NOMO-1 treated with dmso at 0.1 percent for 144 hours (cell line): ENCODE data around the gene ATL2.
"Not testable (repeated sequence)": the region's sequence is repeated elsewhere in the genome, so short reads cannot be mapped to it uniquely, and the experiment has no call there.

Source experiments
- DNase-seq: peaks from one replicate; lab custom pipeline; 2025; ENCODE audit not compliant: unreplicated experiment; lab: John Stamatoyannopoulos, UW

The ATL2 gene

DNA sequence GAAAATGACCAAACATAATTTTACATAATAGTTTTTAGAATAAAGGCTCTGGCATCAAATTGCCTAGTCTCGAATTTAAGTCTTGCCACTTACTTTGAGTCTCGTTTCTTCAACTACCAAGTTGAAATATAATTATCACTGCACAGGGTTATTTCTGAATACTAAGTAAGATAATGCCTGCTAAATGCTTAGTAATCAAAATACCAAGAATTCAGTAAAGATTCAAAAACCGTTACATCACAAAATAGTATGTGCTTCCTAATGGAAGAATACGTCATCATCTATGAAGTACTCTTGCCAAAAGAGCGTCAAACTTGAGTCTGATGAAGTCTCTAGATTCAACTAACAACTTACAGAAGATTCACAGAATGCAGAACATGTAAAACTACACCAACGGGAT lies 40.5 kb downstream of the ATL2 start:
- DNase-seq: no peak

DNA sequence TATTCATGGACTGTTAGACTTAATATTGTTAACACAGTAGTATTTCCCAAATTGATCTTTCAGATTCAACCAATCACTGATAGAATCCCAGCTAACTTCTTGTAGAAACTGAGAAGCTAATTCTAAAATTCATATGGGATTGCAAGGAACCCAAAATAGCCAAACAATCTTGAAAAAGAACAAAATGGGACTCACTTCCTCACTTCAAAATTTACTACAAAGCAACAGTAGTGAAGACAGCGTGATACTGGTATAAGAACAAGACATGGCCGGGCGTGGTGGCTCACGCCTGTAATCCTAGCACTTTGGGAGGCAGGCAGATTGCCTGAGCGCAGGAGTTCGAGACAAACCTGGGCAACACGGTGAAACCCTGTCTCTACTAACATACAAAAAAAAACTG lies 46.3 kb downstream of the ATL2 start:
- no peak for DNase-seq

- no peak for DNase-seq
These were observed 49.5 kb downstream of the ATL2 start for GRCh38 chr2:38327580-38327979.

GRCh38 chr2:38323623-38324022 lies 53.5 kb downstream of the ATL2 start:
- no peak for DNase-seq

DNA sequence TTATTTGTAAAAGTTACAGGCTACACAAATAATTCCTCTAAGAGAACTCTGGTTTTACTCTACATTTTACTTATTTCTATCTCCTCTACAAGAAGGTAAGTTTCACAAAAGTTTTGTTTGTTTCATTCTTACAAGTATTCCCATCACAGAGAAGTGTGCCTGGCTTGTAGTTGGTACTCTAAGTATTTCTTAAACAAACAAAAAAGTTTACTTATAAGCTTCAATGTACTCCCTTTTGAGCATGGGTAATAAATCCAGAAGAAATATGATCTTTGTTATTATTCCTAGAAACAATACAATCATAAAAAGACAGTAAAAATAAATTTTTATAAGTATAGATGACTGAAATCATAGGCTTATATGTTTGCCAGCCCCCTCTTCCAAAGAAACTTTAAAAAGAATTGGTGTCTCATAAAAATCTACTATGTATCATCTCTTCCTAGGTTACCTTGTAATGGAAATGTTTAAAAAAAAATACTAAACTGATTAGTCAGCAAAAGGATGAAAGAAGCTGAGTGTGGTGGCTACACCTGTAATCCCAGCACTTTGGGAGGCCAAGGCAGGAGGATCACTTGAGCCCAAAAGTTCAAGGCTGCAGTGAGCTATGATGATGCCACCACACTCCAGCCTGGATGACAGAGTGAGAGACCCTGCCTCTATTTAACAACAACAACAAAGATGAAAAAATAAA lies 54.7 kb downstream of the ATL2 start:
- DNase-seq: no peak

GRCh38 chr2:38319240-38319639 lies 57.8 kb downstream of the ATL2 start:
- not testable (repeated sequence) for DNase-seq

GRCh38 chr2:38317725-38318124 lies 59.3 kb downstream of the ATL2 start:
- DNase-seq: no peak

DNA sequence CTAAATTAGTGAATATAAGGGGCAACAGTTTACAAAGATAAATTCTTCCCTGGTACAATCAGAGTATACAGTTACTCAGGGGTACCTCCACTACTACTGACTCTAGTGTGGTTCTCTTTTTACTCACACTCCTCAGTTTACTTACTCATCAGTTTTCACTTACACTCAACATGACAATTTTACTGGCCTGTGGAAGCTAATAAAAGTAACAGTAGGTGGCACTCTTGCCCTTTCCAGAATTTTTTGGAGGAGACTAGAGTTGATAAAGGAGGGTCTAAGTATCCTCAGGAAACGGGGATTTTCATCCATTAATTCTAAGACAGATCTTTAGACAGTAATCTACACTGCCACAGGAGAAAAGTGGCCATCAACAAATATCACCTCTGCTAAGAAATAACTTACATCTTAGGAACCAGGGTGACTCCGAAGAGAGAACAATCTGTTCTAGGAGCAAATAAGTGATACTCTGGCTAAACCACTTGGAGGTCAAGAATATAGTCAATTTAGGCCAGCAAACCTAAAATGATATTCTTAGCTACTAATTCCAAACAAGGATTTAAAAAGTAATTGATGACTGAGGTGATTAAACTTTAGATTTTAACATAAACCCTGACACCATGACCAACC lies 61.3 kb downstream of the ATL2 start:
- no peak for DNase-seq

GRCh38 chr2:38308821-38309220 lies 68.3 kb downstream of the ATL2 start:
- DNase-seq: no peak

DNA sequence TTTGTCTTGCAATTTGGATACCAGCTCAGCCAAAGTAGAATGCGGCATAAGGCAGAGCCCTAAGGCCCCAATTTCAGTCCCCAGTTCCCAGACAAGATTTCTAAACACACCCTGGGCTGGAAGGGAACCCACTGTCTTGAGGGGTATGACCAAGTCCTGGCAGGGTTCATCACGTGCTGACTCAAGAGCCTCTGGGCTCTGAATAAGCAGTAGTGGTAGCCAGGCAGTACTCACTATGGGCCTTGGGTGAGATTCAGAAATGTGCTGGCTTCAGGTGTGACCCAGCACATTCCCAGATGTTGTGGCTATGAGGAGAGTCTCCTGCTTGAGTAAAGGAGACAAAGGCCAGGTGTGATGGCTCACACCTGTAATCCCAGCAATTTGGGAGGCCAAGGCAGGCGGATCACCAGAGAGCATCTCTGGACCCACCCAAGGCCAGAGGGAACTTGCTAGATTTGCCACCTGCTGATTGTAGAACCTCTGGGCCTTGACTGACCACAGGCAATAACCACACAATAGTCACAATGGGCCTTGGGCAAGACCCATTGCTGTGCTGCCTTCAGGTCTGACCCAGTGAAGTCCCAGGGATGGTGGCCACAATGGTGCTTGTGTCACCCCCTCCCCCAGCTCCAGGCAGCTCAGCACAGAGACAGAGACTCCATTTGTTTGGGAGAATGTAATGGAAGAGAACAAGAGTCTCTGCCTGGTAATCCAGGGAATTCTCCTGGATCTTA lies 74.9 kb downstream of the ATL2 start:
- no peak for DNase-seq

DNA sequence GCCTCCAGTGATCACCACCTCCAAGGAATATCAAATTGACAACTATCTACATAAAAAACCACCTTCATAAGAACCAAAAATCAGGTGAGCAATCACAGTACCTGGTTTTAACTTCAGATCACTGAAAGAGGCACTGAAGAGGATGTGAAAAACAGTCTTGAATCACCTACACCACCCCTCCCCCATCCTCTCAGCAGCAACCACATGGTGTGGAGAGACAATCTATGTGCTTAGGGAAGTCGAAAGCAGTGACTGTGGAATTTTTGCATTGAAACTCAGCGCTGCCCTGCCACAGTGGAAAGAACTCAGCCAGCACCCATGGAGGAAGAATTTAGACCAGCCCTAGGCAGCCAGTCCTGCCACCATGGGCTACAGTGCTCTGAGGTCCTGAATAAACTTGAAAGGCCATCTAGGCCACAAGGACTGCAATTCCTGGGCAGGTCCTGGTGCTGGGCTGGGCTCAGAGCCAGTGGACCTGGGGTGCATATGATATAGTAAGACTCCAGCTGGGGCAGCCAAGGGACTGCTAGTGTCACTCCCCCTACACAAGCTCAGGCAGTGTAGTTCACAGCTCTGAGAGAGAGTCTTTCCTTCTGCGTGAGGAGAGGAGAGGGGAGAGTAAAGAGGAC lies 75.6 kb downstream of the ATL2 start:
- DNase-seq: no peak

- no peak for DNase-seq
These were observed 78.5 kb downstream of the ATL2 start for GRCh38 chr2:38298539-38298938.

DNA sequence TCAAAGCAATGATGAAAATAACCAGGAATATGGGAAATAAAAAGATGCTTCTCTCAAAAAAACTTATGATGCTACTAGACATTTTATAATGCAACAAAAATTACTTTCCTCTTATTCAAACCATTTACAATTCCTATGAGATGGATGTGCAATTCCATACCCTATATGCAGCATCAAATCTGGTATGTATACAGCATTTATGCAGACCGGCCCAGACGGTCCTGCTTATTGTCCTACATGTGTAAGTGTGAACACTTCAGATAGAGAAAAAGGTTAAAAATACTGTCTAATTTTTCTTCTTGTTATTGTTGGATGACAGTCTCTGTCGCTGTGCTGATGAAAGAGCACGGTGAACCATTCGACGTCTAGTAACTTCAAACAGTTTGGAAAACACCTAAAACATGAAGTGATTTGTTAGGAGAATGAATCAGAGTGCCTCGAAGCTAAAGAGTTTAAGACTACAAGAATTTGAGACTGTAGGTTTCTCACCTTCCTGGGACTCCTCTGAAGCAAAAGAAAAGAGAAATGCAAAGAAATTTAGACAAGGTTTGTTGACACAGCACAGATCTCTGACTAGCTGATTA lies 80.8 kb downstream of the ATL2 start:
- no peak for DNase-seq

DNA sequence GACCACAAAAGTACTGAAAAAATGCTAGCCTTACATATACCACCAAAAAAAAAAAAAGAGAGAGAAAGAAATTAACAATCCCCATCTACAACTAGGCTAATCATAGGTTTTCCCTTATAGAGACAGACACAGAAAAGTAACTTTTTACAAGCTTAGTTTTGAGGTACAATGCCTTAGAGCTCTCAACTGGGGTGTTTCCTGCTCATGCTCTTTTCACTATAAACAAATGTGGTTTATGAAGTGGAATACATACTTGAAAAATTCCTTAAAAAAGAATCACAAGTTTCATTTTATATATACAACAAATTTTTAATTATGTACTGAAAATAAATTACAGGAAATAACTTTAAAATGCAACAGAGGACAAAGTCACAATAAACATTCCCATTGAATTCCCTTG lies 82.5 kb downstream of the ATL2 start:
- no peak for DNase-seq

DNA sequence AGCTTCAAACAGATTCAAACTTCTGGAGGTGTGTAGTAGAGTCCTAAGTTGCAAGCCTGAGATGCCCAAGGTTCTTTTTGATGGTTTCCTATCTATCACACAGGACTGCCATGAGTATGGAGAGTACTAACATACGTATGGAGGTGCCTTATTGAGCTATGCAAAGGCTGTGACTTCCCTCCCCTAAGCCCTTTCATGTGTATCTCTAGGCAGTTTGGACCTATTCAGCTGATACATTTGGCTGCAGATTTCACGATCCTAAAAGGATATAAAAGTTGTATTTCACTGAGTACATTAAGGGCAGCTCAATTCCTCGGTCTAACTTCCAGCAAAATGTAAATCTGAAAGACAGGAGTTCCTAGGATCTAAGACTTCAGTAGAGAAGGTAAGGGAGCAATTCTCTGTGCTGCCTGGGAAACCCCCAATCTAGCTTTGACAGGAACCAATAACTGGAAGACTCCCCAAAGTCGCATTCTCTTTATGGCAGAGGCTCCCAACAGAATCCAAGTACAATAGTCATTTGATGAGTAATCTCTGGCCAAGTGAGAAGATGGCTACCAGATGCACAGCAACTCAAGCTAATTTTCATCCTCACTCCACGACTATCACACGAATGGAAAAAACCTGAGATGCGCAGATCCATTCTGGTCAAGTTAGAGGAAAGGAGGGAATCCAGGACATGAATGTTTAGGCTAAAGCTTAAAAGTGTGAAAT lies 83.8 kb downstream of the ATL2 start:
- no peak for DNase-seq

DNA sequence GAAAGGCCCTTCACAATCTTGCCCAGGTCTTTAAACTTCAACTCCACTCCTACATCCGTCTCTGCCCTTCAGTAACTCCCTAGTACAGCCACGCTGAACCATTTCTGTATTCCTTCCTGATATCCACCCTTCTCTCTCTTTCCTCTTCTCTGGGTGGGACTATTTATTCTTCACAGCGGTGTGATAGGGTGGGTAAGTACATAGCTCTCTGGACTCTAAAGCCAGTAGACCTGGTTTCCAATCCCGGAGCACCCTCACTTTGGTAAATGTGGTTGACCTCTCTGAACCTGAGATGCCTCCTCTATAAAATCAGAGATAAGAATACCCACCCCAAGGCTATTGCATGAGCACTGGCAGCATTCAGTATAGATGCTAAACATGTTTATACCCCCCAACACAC lies 86.7 kb downstream of the ATL2 start:
- no peak for DNase-seq

- no peak for DNase-seq
These were observed 92.1 kb downstream of the ATL2 start for GRCh38 chr2:38284971-38285370.

DNA sequence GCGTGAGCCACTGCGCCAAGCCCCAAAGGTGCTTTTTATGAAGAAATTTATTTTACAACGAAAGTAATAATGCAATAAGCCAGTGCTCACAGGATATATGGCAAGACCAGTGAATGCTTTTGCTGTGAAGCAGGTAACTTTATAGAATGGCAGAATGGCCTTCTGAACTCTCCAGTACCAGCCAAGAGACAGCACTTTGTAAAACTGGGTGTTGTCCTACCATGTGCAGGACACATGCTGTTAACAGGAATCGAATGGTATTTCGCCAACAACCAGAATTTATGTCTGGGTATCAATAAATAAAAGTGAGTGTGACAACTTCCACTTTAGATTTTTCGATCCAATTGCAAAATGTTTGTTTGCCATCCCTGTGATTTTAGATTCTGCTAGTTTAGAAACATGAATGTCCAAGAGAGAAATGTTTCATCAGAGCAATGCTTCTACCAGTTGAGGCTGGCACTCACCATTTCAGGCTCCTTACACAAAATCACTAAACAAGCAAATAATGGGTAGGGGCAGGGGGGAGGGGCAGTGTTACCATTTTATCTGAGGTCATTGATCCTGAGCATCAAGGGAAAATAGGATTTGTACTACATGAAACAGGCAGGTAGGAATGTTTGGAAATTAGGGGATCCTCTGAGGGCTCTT lies 95.9 kb downstream of the ATL2 start:
- DNase-seq: no peak

GRCh38 chr2:38279201-38279600 lies 97.9 kb downstream of the ATL2 start:
- DNase-seq: no peak

DNA sequence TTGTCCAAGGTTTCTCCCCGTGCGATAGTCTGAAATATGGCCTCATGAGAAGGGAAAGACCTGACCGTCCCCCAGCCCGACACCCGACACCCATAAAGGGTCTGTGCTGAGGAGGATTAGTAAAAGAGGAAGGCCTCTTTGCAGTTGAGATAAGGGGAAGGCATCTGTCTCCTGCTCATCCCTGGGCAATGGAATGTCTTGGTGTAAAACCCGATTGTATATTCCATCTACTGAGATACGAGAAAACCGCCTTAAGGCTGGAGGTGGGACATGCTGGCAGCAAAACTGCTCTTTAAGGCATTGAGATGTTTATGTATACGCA lies 99.0 kb downstream of the ATL2 start:
- not testable (repeated sequence) for DNase-seq
